K562 treated with DMSO at 1 percent for 48 hours (cell line): Measurements from ENCODE around the gene PIN4. TPM values are rescaled to one million over a fixed set of nuclear protein-coding genes. Genes with fewer than 3 reads are reported as not detected.

Experiments used
- total RNA-seq: library from RNA; unstranded; fragments of 300-600 nt; gene quantifications from 2 replicates; pipeline ENCODE4 v1.2.3, GENCODE V29; 2022; ENCODE audit warnings: low replicate concordance; ENCODE audit errors: extremely low read depth

PIN4 gene
- total RNA-seq = not detected in 2 replicates

DNA sequence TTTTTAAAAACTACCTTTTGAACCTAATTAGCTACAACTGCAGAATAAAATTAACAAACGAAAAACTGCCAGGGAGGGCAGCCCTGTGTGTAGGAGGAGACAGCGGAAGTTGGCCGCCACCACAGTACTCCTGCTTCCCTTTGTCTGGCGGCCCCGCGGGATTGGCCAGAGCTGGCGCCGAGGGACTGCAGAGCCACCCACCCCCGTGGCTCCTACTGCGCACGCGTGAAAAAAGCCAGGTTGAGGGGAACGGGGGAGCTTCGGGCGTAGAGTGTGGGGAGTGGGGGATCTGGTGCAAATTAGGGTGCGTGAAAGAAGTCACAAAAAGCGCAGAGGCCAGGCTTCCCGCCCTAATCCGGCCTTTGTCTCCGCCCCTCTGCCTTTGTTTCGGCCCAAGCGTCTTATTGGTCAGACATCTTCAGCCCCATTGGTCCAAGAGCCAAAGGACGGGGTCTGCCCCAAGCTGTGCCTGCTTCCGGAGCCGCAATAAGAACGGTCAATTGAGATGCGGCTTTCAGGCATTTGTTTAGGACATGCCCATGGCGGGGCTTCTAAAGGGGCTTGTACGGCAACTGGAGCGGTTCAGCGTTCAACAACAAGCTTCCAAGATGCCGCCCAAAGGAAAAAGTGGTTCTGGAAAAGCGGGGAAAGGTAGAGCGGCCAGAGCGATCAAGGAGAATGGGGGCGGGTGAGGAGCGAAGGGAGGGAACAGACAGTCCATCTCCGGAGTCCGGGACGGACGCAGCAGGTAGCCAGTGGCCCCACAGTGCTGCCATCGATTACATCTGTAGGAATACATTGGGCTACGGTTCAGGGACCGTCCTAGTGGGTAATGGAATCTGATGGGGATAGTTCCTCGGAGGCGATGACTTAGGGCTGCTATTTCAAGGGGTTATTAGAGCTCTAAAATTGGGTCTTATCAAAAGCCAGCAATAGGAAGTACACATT, at the start of gene PIN4:
TSS of gene PIN4 (plus strand) at position 580 of the 948 bp plus-strand sequence. CDS start at position 609, 29 bp downstream.

DNA sequence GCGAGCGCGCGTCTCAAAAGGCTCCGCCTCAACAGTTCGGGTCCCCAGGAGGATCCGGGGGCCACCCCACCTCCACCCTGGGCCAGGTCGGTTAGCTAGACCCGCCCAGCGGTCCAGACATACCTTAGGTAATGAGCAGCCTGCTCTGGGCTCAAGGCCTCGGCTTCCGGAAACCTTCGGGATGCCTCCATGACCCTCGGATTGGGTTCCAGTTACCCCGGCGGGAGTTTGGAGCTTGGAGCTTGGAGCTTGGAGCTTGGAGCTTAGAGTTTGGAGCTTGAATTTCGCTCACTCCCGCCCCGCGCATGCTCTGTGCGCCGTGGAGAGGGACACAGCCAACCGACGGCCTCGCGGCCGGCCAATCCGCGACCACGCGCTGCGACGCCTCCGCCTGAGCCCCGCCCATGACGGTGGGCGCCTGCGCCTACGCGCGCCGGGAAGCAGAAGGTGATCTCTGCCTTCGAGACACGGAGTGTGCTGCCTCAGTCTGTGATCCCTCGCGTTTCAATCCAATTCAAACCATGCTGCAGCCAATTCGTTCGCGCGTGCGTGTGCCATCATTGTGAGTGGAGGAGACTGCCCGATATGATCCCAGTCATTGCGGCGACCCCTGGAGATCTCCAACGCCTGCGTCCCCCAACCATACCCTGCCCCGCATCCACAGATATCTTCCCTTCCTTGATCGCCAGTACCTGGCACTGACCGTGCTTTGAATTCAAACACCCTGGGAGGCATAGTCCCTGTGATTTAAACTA, 57.3 kb downstream of the PIN4 start, which contains the start of gene ERCC6L:
TSS of gene ERCC6L (minus strand) at position 307 of the 755 bp plus-strand sequence. CDS start at position 191, 116 bp downstream.

Other genes starting within 250 kb of the PIN4 start
- gene RTL5, start 49.8 kb upstream of the PIN4 start, total RNA-seq = not detected in 2 replicates
- gene ERCC6L, start 57.3 kb downstream of the PIN4 start, total RNA-seq = not detected in 2 replicates
- 751 and 1,938 TPM in 2 replicates for gene RPS4X, start 95.5 kb downstream of the PIN4 start, total RNA-seq
- gene CITED1, start 124.2 kb downstream of the PIN4 start, total RNA-seq = not detected in 2 replicates